Embryonic facial prominence (tissue), 1 donor: ENCODE data around the gene SFRP5.
A peak's percentile ranks its signal among the peaks of the same experiment; 100 is the strongest.

Source experiments
- DNase-seq: peaks from one replicate; pipeline ENCODE4 v3.0.0-alpha.2; 2016; ENCODE audit errors: extremely low spot score

The SFRP5 gene

GRCh38 chr10:97736902-97737769 lies 34.7 kb downstream of the SFRP5 start, which contains the start of gene ZFYVE27:
TSS of gene ZFYVE27 (plus strand) at chr10:97737128. CDS start at chr10:97738478, 1,350 bp downstream.
- DNase-seq: peak; percentile 88

GRCh38 chr10:97736403-97736901 lies 35.3 kb downstream of the SFRP5 start:
- DNase-seq: no peak

- DNase-seq: no peak
These were observed 37.8 kb downstream of the SFRP5 start for GRCh38 chr10:97734021-97734420.

- DNase-seq: no peak
These were observed 38.5 kb downstream of the SFRP5 start for GRCh38 chr10:97733256-97733655.

GRCh38 chr10:97732052-97732359 lies 39.8 kb downstream of the SFRP5 start:
- DNase-seq: no peak

GRCh38 chr10:97731346-97732051 lies 40.3 kb downstream of the SFRP5 start:
- peak; percentile 61 for DNase-seq

- no peak for DNase-seq
These were observed 42.8 kb downstream of the SFRP5 start for GRCh38 chr10:97729014-97729413.

GRCh38 chr10:97726636-97727178 lies 45.1 kb downstream of the SFRP5 start:
- DNase-seq: no peak

- no peak for DNase-seq
These were observed 47.4 kb downstream of the SFRP5 start for GRCh38 chr10:97724341-97724941.

GRCh38 chr10:97723001-97723400 lies 48.8 kb downstream of the SFRP5 start:
- DNase-seq: no peak

GRCh38 chr10:97721871-97722780 lies 49.7 kb downstream of the SFRP5 start:
- no peak for DNase-seq

GRCh38 chr10:97719602-97720001 lies 52.2 kb downstream of the SFRP5 start:
- DNase-seq: no peak

- no peak for DNase-seq
These were observed 53.1 kb downstream of the SFRP5 start for GRCh38 chr10:97718659-97719142.

GRCh38 chr10:97718178-97718577 lies 53.6 kb downstream of the SFRP5 start:
- DNase-seq: no peak

GRCh38 chr10:97717627-97718026 lies 54.2 kb downstream of the SFRP5 start:
- DNase-seq: no peak
